Tibial nerve (tissue), 3 donors: Measurements from ENCODE around the gene NFIB.

Source experiments
- POLR2A ChIP-seq, 2 donors: fragments of 450-650 bp; IDR thresholded peaks; one replicate each; pipeline ENCODE4 v1.6.1; 2017; ENCODE audit warnings: antibody characterized with exemption in 2 of 2, mild to moderate bottlenecking in 2 of 2, moderate library complexity in 2 of 2
- TF ChIP-seq, protein P1 (sequence below), 5 experiments: fragments of 200-600 bp in 3 of 5; fragments of 450-650 bp in 2 of 5; sonication (generic) in 3 of 5; IDR thresholded peaks; one replicate each; pipeline ENCODE4 v1.5.1; 2016 to 2019; ENCODE audit warnings: antibody characterized with exemption in 5 of 5, mild to moderate bottlenecking in 3 of 5, moderate library complexity in 2 of 5

DNA sequence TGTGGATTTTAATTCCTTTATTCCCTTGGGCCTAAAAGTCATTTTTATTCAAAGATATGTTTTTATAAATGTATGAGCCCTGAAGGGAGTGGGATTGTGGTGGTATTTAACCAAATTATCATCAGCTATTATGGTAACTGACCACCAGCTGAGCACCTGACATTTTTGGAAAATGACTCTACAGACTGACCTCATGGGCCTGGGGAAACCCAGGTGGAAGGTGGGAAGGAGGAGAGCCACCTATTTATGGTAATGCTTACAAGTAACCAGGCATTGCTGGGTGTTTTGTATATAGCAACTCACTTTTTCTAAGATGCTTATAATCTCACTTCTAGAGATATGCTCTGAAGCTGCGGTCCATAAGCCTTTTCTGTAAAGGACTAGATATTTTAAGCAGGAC lies 22.3 kb upstream of the NFIB start:
- TF ChIP-seq POLR2A (IDR thresholded peaks at IDR 0.05) = no peak
- TF ChIP-seq, protein P1, sequence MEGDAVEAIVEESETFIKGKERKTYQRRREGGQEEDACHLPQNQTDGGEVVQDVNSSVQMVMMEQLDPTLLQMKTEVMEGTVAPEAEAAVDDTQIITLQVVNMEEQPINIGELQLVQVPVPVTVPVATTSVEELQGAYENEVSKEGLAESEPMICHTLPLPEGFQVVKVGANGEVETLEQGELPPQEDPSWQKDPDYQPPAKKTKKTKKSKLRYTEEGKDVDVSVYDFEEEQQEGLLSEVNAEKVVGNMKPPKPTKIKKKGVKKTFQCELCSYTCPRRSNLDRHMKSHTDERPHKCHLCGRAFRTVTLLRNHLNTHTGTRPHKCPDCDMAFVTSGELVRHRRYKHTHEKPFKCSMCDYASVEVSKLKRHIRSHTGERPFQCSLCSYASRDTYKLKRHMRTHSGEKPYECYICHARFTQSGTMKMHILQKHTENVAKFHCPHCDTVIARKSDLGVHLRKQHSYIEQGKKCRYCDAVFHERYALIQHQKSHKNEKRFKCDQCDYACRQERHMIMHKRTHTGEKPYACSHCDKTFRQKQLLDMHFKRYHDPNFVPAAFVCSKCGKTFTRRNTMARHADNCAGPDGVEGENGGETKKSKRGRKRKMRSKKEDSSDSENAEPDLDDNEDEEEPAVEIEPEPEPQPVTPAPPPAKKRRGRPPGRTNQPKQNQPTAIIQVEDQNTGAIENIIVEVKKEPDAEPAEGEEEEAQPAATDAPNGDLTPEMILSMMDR (IDR thresholded peaks at IDR 0.05) = no peak
